ENCODE data around the gene GRIK3. TPM values are rescaled to one million over a fixed set of nuclear protein-coding genes. Genes with fewer than 3 reads are reported as not detected.

GRIK3 gene
- total and polyA plus RNA-seq, 7 experiments from 2014 or later: not detected

DNA sequence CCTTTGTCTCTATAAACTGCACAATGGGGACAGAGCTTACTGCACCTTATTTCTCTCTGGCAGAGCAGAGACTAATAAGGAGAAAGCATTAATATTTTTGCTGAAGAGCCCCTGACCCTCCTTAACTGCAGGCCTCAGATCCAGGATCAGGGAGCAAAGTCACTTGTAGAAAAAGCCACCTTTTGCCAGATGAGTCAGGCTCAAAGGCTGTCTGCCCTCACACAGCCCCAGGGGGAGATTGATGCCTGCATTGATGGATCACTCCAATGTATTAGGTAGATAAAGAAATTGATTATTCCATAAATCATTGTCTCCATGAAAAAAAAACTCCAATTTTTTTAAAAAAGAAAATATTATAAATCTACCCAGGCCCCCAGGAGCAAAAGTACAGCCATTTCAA lies 15.8 kb downstream of the GRIK3 start:
- H3K4me3 ChIP-seq (ENCODE audit: low read length): no peak overlapping the region
- H3K4me3 Mint-ChIP-seq: no peak overlapping the region
- POLR2A ChIA-PET: no interaction called here

DNA sequence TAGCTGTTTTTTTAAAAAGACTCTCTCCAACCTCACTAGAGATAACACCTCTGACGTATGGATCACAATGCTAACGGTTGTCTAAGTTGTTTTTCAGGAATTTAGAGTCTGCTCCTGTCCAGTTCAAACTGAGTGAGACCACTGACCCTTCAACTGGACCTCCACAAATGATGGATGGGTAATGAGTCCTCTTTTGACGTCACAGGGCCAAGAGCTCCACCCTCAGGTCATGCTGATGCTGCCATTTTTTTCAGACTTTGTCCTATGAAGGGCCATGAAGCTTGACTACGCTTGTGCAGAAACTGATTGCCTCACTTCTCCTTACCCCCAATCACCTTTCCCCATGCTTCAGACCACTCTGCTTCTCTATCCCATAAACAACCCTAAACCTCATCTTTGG lies 16.6 kb downstream of the GRIK3 start:
- Mint-ChIP-seq H3K9me3 (peaks cover 0 to 10% (median 2%) of the 10 kb centered on the region in 11 donors), H3K4me3 (no peak overlapping the region), H3K4me1 (no peaks in the 10 kb centered on the region), H3K27me3 (peaks cover 0 to 48% (median 32%) of the 10 kb centered on the region in 5 donors), H3K27ac (no peak overlapping the region), H3K36me3 (peaks cover 0 to 5% (median 0%) of the 10 kb centered on the region in 5 donors)
- H3K36me3 ChIP-seq (ENCODE audit: control insufficient read depth in 2 of 3, insufficient read depth in 3 of 3, low read length in 3 of 3): no peaks in the 10 kb centered on the region
- ATAC-seq (no peak), DNase-seq (no peak)
- no peaks in the 10 kb centered on the region for H3K27me3 ChIP-seq (ENCODE audit: control insufficient read depth in 2 of 2, insufficient read depth in 2 of 2, low read length in 2 of 2)
- ChIA-PET CTCF (interaction anchor here (0.9 kb wide), 1 partner anchor 9 kb away, joined by 3 read pairs; no protein-coding TSS in a partner anchor), POLR2A (no interaction called here)
- H3K27ac ChIP-seq (ENCODE audit: low read depth, low read length): no peak overlapping the region
- H3K9me3 ChIP-seq (ENCODE audit: control insufficient read depth in 2 of 3, low read length in 3 of 3): no peaks in the 10 kb centered on the region
- H3K4me1 ChIP-seq (ENCODE audit: control insufficient read depth in 2 of 2, insufficient read depth in 2 of 2, low read length in 2 of 2): no peaks in the 10 kb centered on the region
- H3K4me3 ChIP-seq (ENCODE audit: low read length): no peak overlapping the region
- intact Hi-C loops (cut with micrococcal nuclease): no loop called here

More for the DNA sequence above, 15.8 kb downstream of the GRIK3 start:
- ATAC-seq: no peak
- no peaks in the 10 kb centered on the region for H3K36me3 ChIP-seq (ENCODE audit: control insufficient read depth in 2 of 3, insufficient read depth in 3 of 3, low read length in 3 of 3)
- DNase-seq: no peak
- Mint-ChIP-seq H3K36me3 (peaks cover 0 to 5% (median 0%) of the 10 kb centered on the region in 5 donors), H3K9me3 (peaks cover 0 to 10% (median 2%) of the 10 kb centered on the region in 11 donors), H3K27ac (no peak overlapping the region), H3K27me3 (peaks cover 0 to 53% (median 32%) of the 10 kb centered on the region in 5 donors), H3K4me1 (no peaks in the 10 kb centered on the region)
- H3K27ac ChIP-seq (ENCODE audit: low read depth, low read length): no peak overlapping the region
- CTCF ChIA-PET: no interaction called here
- no peaks in the 10 kb centered on the region for H3K4me1 ChIP-seq (ENCODE audit: control insufficient read depth in 2 of 2, insufficient read depth in 2 of 2, low read length in 2 of 2)
- intact Hi-C loops (cut with micrococcal nuclease): no loop called here
- H3K9me3 ChIP-seq (ENCODE audit: control insufficient read depth in 2 of 3, low read length in 3 of 3): no peaks in the 10 kb centered on the region
- H3K27me3 ChIP-seq (ENCODE audit: control insufficient read depth in 2 of 2, insufficient read depth in 2 of 2, low read length in 2 of 2): no peaks in the 10 kb centered on the region

DNA sequence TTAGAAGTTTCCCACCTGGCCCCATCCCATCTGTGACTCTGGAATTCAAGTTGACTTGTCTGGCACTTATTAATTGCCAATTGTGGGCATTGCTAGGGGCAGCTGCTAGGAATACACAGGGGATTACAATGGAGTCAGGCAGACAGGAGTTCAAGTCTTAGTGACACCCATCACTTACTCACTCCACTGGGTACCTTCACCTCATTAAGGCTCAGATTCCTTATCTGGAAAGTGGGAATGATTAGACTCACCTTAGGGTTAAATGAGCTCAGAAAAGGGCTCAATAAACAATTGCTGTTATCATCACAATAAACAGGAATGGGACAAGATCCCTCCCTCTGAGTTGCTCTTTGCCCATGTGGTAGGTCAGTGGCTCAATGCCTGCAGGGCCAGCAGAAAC lies 18.2 kb downstream of the GRIK3 start:
- H3K27me3 ChIP-seq (ENCODE audit: control insufficient read depth in 2 of 2, insufficient read depth in 2 of 2, low read length in 2 of 2): no peaks in the 10 kb centered on the region
- intact Hi-C loops (cut with micrococcal nuclease): no loop called here
- no peaks in the 10 kb centered on the region for H3K36me3 ChIP-seq (ENCODE audit: control insufficient read depth in 2 of 3, insufficient read depth in 3 of 3, low read length in 3 of 3)
- Mint-ChIP-seq H3K27ac (no peak overlapping the region), H3K4me1 (no peaks in the 10 kb centered on the region), H3K36me3 (peaks cover 0 to 5% (median 0%) of the 10 kb centered on the region in 5 donors), H3K9me3 (peaks cover 0 to 10% (median 2%) of the 10 kb centered on the region in 11 donors), H3K27me3 (peaks cover 0 to 49% (median 27%) of the 10 kb centered on the region in 5 donors), H3K4me3 (no peak overlapping the region)
- H3K4me3 ChIP-seq (ENCODE audit: low read length): no peak overlapping the region
- CTCF ChIA-PET: no interaction called here
- H3K4me1 ChIP-seq (ENCODE audit: control insufficient read depth in 2 of 2, insufficient read depth in 2 of 2, low read length in 2 of 2): no peaks in the 10 kb centered on the region
- ATAC-seq: no peak
- DNase-seq: no peak
- H3K27ac ChIP-seq (ENCODE audit: low read depth, low read length): no peak overlapping the region
- no peaks in the 10 kb centered on the region for H3K9me3 ChIP-seq (ENCODE audit: control insufficient read depth in 2 of 3, low read length in 3 of 3)
- POLR2A ChIA-PET: no interaction called here

DNA sequence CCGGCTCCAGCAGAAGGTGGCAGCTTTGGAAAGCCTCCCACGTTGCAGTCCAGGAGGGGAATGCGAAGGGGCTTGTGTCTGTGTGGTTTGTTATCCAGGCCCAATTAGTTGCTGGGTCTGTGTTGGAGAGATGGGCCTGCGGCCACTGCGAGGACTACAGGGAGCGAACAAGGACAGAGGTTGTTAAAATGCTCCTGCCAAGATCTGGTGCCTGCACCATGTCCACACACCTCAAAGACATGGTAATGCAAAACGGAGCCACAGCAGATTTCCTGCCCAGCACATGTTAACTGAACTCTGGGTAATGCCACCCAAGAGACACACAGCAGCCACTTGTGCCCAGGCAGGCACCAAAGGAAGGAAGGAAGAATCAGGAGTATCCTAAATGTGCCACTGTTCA lies 18.6 kb downstream of the GRIK3 start:
- Histone ChIP-seq H3K36me3 (ENCODE audit: control insufficient read depth in 2 of 3, insufficient read depth in 3 of 3, low read length in 3 of 3) (no peaks in the 10 kb centered on the region), H3K4me3 (ENCODE audit: low read length) (no peak overlapping the region), H3K27me3 (ENCODE audit: control insufficient read depth in 2 of 2, insufficient read depth in 2 of 2, low read length in 2 of 2) (no peaks in the 10 kb centered on the region), H3K27ac (ENCODE audit: low read depth, low read length) (no peak overlapping the region), H3K9me3 (ENCODE audit: control insufficient read depth in 2 of 3, low read length in 3 of 3) (no peaks in the 10 kb centered on the region), H3K4me1 (ENCODE audit: control insufficient read depth in 2 of 2, insufficient read depth in 2 of 2, low read length in 2 of 2) (no peaks in the 10 kb centered on the region)
- no peak overlapping the region for H3K27ac Mint-ChIP-seq
- DNase-seq: no peak
- POLR2A ChIA-PET: no interaction called here
- H3K36me3 Mint-ChIP-seq: peaks cover 0 to 5% (median 0%) of the 10 kb centered on the region in 5 donors
- CTCF ChIA-PET: no interaction called here
- intact Hi-C loops (cut with micrococcal nuclease): no loop called here
- no peaks in the 10 kb centered on the region for H3K4me1 Mint-ChIP-seq
- ATAC-seq: no peak
- peaks cover 0 to 7% (median under 1%) of the 10 kb centered on the region in 11 donors for H3K9me3 Mint-ChIP-seq
- no peak overlapping the region for H3K4me3 Mint-ChIP-seq
- H3K27me3 Mint-ChIP-seq: peaks cover 0 to 48% (median 26%) of the 10 kb centered on the region in 5 donors

DNA sequence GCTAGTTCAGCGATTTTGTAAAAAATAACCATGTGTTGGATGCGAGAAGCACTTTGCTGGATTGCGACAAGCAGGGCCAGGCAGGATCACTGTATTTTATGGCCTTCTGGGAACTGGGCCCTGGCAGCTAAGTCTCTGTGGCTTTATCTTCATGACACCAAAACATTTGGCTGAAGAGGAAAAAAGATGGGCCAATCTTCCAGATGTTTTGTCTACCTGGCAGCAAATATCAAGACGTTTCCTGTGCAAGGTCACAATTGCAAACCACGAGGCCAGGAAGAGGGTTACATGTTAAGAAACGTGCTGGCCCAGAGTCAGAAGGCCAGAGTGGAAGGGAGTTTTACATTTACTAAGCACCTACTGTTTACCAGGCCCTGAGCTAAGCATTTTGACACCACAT lies 22.1 kb downstream of the GRIK3 start:
- no peaks in the 10 kb centered on the region for H3K36me3 ChIP-seq (ENCODE audit: control insufficient read depth in 2 of 3, insufficient read depth in 3 of 3, low read length in 3 of 3)
- H3K36me3 Mint-ChIP-seq: no peaks in the 10 kb centered on the region
- ATAC-seq: no peak
- DNase-seq: no peak
- POLR2A ChIA-PET: no interaction called here
- peaks cover 0 to 35% (median 15%) of the 10 kb centered on the region in 5 donors for H3K27me3 Mint-ChIP-seq
- intact Hi-C loops (cut with micrococcal nuclease): no loop called here
- no peak overlapping the region for H3K27ac Mint-ChIP-seq
- no peaks in the 10 kb centered on the region for H3K4me1 Mint-ChIP-seq
- H3K4me3 ChIP-seq (ENCODE audit: low read length): no peak overlapping the region
- no peaks in the 10 kb centered on the region for H3K4me1 ChIP-seq (ENCODE audit: control insufficient read depth in 2 of 2, insufficient read depth in 2 of 2, low read length in 2 of 2)
- H3K27me3 ChIP-seq (ENCODE audit: control insufficient read depth in 2 of 2, insufficient read depth in 2 of 2, low read length in 2 of 2): no peaks in the 10 kb centered on the region
- H3K9me3 ChIP-seq (ENCODE audit: control insufficient read depth in 2 of 3, low read length in 3 of 3): no peaks in the 10 kb centered on the region
- H3K4me3 Mint-ChIP-seq: no peak overlapping the region
- no peak overlapping the region for H3K27ac ChIP-seq (ENCODE audit: low read depth, low read length)
- H3K9me3 Mint-ChIP-seq: peaks cover 0 to 3% (median 0%) of the 10 kb centered on the region in 11 donors
- CTCF ChIA-PET: no interaction called here

DNA sequence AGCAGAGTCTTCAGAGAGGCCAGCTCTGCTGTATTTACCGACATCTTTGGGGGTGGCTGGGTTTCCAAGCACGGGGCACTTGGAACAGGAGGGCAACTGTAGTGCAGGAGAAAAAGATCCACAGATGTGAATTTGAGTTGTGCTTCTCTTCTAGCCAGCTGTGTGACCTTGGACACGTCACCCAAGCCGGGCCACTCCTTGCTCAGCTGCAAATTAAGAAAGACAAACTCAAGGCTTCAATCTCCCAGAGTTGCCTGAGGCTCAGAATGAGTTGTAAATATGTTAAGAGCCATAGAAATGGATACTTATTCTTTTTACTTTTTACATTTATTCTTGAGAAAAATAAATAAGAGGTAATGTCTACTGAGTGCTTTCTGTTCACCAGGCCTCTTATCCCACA lies 24.3 kb downstream of the GRIK3 start:
- Histone ChIP-seq H3K9me3 (ENCODE audit: control insufficient read depth in 2 of 3, low read length in 3 of 3) (no peaks in the 10 kb centered on the region), H3K4me1 (ENCODE audit: control insufficient read depth in 2 of 2, insufficient read depth in 2 of 2, low read length in 2 of 2) (no peaks in the 10 kb centered on the region), H3K4me3 (ENCODE audit: low read length) (no peak overlapping the region), H3K36me3 (ENCODE audit: control insufficient read depth in 2 of 3, insufficient read depth in 3 of 3, low read length in 3 of 3) (no peaks in the 10 kb centered on the region), H3K27ac (ENCODE audit: low read depth, low read length) (no peak overlapping the region), H3K27me3 (ENCODE audit: control insufficient read depth in 2 of 2, insufficient read depth in 2 of 2, low read length in 2 of 2) (no peaks in the 10 kb centered on the region)
- ChIA-PET CTCF (no interaction called here), POLR2A (no interaction called here)
- H3K9me3 Mint-ChIP-seq: peaks cover 0 to 3% (median 0%) of the 10 kb centered on the region in 11 donors
- H3K4me3 Mint-ChIP-seq: no peak overlapping the region
- DNase-seq (no peak), ATAC-seq (no peak)
- no peak overlapping the region for H3K27ac Mint-ChIP-seq
- no peaks in the 10 kb centered on the region for H3K36me3 Mint-ChIP-seq
- intact Hi-C loops (cut with micrococcal nuclease): no loop called here
- peaks cover 0 to 2% (median 0%) of the 10 kb centered on the region in 7 donors for H3K4me1 Mint-ChIP-seq
- H3K27me3 Mint-ChIP-seq: peaks cover 0 to 29% (median 15%) of the 10 kb centered on the region in 5 donors

DNA sequence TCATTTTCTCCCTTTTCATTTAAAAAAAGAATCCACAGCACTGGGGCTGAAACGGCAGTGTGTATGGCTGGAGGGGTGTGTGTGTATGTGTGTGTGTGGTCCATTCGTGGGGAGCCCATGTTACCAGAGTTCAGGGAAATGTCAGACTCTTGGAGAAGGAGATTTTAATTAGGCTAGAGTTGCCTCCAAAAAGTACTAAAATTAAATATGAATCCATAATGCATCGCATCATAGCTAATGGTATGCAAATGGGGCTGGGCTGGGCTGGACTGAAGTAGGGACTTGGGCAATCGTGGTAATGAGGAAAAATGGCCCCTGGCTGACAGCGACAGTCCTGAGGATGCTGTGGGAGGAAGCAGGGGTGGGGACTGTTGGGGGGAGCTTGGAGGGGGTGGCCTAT lies 24.8 kb downstream of the GRIK3 start:
- Mint-ChIP-seq H3K9me3 (peaks cover 0 to 3% (median 0%) of the 10 kb centered on the region in 11 donors), H3K4me3 (no peak overlapping the region), H3K36me3 (no peaks in the 10 kb centered on the region), H3K27ac (no peak overlapping the region), H3K4me1 (peaks cover 0 to 2% (median 0%) of the 10 kb centered on the region in 7 donors), H3K27me3 (peaks cover 0 to 29% (median 11%) of the 10 kb centered on the region in 5 donors)
- no peaks in the 10 kb centered on the region for H3K27me3 ChIP-seq (ENCODE audit: control insufficient read depth in 2 of 2, insufficient read depth in 2 of 2, low read length in 2 of 2)
- POLR2A ChIA-PET: no interaction called here
- no peaks in the 10 kb centered on the region for H3K9me3 ChIP-seq (ENCODE audit: control insufficient read depth in 2 of 3, low read length in 3 of 3)
- DNase-seq (no peak), ATAC-seq (no peak)
- no peaks in the 10 kb centered on the region for H3K4me1 ChIP-seq (ENCODE audit: control insufficient read depth in 2 of 2, insufficient read depth in 2 of 2, low read length in 2 of 2)
- CTCF ChIA-PET: no interaction called here
- no peak overlapping the region for H3K27ac ChIP-seq (ENCODE audit: low read depth, low read length)
- H3K4me3 ChIP-seq (ENCODE audit: low read length): no peak overlapping the region
- H3K36me3 ChIP-seq (ENCODE audit: control insufficient read depth in 2 of 3, insufficient read depth in 3 of 3, low read length in 3 of 3): no peaks in the 10 kb centered on the region
- intact Hi-C loops (cut with micrococcal nuclease): no loop called here

Data from naive thymus-derived CD4-positive, alpha-beta T cell (primary cell).